ENCODE measurements around the gene C11orf52.

GRCh38 chr11:111923951-111924350 is 5.2 kb downstream of the C11orf52 start:
- TF ChIP-seq BHLHE40 (IDR thresholded peaks at IDR 0.05; ENCODE audit: borderline replicate concordance) (no peak), FOXM1 (IDR thresholded peaks at IDR 0.05; ENCODE audit: borderline replicate concordance) (no peak), ZNF384 (IDR thresholded peaks at IDR 0.05) (no peak), L3MBTL2 (conservative IDR thresholded peaks at IDR 0.05) (no peak), SUZ12 (IDR thresholded peaks at IDR 0.05) (no peak), ELF4 (IDR thresholded peaks at IDR 0.05) (no peak)
- TF ChIP-seq, protein P1, sequence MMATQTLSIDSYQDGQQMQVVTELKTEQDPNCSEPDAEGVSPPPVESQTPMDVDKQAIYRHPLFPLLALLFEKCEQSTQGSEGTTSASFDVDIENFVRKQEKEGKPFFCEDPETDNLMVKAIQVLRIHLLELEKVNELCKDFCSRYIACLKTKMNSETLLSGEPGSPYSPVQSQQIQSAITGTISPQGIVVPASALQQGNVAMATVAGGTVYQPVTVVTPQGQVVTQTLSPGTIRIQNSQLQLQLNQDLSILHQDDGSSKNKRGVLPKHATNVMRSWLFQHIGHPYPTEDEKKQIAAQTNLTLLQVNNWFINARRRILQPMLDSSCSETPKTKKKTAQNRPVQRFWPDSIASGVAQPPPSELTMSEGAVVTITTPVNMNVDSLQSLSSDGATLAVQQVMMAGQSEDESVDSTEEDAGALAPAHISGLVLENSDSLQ (IDR thresholded peaks at IDR 0.05), result no peak

Data from HEK293T (cell line).